Peyer's patch (tissue), 4 donors: Measurements from ENCODE around the gene MTG1. TPM values are rescaled to one million over a fixed set of nuclear protein-coding genes. Genes with fewer than 3 reads are reported as not detected.
A peak's percentile ranks its signal among the peaks of the same experiment; 100 is the strongest.

Experiments used
- DNase-seq, 3 donors: peaks; one replicate each; pipeline ENCODE4 v3.0.0-alpha.2; 2017 to 2019
- H3K27ac ChIP-seq, 4 donors: fragments of 200-600 bp; sonication (generic); one replicate each; pipeline ENCODE4 v1.5.1; 2016 to 2019
- H3K27me3 ChIP-seq, 2 donors: fragments of 200-600 bp; sonication (generic); one replicate each; pipeline ENCODE4 v1.5.1; 2019
- H3K36me3 ChIP-seq, 3 donors: fragments of 200-600 bp; sonication (generic); one replicate each; pipeline ENCODE4 v1.5.1; 2016 to 2019
- H3K4me1 ChIP-seq, 4 donors: fragments of 200-600 bp; sonication (generic); one replicate each; pipeline ENCODE4 v1.5.1; 2016 to 2019
- H3K4me3 ChIP-seq, 4 donors: fragments of 200-600 bp; sonication (generic); 1 replicate in 3 of 4; 2 replicates in 1 of 4; pipeline ENCODE4 v1.5.1; 2016 to 2019; ENCODE audit warnings: mild to moderate bottlenecking in 1 of 4
- H3K9me3 ChIP-seq, 4 donors: fragments of 200-600 bp; sonication (generic); one replicate each; pipeline ENCODE4 v1.5.1; 2016 to 2019; ENCODE audit warnings: mild to moderate bottlenecking in 1 of 4
- POLR2A ChIP-seq, 2 donors: fragments of 450-650 bp; IDR thresholded peaks; one replicate each; pipeline ENCODE4 v1.5.1; 2017; ENCODE audit warnings: antibody characterized with exemption in 2 of 2, mild to moderate bottlenecking in 2 of 2, moderate library complexity in 2 of 2
- total RNA-seq, 4 donors: library from RNA; depleted of rRNA; stranded (reverse); fragments of >200 nt; gene quantifications; one replicate each; pipeline ENCODE4 v1.1.0, GENCODE V29; 2016
- TF ChIP-seq, protein P1 (sequence below), 6 experiments: fragments of 450-650 bp in 4 of 6; fragments of 200-600 bp in 2 of 6; sonication (generic) in 1 of 6; IDR thresholded peaks; one replicate each; pipeline ENCODE4 v1.5.1; 2017 to 2019; ENCODE audit warnings: antibody characterized with exemption in 6 of 6, mild to moderate bottlenecking in 3 of 6, moderate library complexity in 1 of 6

The MTG1 gene
- total RNA-seq, 4 donors from 2014 or later, result 44.7 to 110 (median 103) TPM

DNA sequence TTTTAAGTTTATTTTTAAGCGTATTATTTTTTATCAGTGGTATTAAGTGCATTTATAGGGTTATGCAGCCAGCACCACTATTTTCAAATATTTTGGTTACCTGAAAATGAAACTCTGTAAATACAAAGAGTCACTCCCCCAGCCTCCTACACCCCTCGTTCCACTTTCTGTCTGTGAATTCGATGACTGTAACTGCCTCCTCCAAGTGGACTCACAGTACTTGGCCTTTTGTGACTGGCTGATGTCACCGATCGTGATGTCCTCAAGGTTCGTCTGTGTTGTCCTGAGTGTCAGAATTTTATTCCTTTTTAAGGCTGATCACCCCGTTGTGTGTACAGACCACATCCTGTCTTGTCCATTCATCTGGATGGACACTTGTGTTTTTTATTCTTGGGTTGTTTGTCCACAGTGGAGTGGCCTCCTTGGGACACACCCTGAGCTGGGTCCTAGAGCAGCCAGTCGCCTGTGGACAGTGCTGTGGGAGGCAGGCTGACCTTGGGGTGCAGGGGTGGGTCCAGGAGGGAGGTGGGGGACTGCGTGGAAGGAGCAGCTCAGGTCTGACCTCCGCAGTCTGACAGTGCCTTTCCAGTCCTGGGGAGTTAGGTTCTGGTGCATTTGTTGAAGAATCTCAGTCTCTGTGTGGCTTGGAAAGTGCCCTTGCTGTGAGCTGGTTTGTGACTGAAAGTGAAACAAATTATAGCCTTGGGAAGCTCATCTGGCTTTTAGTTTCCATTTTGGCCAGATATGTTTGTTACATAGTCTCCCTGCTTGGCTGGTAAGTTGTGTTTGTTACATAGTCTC, 6.9 kb downstream of the MTG1 start:
- Histone ChIP-seq H3K36me3 (peaks cover 0 to 80% (median 0%) of the 10 kb centered on the region in 3 donors), H3K27ac (peak overlapping the region; percentile 27 to 69 (median 58))
- TF ChIP-seq, protein P1, sequence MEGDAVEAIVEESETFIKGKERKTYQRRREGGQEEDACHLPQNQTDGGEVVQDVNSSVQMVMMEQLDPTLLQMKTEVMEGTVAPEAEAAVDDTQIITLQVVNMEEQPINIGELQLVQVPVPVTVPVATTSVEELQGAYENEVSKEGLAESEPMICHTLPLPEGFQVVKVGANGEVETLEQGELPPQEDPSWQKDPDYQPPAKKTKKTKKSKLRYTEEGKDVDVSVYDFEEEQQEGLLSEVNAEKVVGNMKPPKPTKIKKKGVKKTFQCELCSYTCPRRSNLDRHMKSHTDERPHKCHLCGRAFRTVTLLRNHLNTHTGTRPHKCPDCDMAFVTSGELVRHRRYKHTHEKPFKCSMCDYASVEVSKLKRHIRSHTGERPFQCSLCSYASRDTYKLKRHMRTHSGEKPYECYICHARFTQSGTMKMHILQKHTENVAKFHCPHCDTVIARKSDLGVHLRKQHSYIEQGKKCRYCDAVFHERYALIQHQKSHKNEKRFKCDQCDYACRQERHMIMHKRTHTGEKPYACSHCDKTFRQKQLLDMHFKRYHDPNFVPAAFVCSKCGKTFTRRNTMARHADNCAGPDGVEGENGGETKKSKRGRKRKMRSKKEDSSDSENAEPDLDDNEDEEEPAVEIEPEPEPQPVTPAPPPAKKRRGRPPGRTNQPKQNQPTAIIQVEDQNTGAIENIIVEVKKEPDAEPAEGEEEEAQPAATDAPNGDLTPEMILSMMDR (IDR thresholded peaks at IDR 0.05), result no peak
- no peak for TF ChIP-seq POLR2A (IDR thresholded peaks at IDR 0.05)

DNA sequence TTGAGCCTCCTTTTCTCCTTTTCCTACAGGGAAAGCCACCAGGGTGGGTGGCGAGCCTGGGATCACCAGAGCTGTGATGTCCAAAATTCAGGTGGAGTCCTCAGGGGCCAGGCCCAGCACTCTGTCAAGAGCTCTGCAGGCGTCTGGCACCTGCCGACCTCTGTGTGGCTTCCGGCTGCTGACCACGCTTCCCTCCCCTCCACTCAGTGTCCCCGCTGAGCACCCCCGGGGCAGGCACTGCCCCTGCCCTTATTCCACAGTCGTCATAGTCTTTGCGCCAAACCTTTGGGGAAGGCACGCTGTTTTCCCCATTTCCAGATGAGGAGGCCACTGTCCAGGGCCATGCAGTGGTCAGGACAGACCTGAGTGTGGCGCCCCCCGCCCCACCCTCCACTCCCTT, 7.5 kb downstream of the MTG1 start:
- Histone ChIP-seq H3K4me1 (no peaks in the 10 kb centered on the region), H3K36me3 (peaks cover 0 to 80% (median 0%) of the 10 kb centered on the region in 3 donors), H3K4me3 (no peak overlapping the region), H3K27me3 (no peaks in the 10 kb centered on the region), H3K9me3 (no peaks in the 10 kb centered on the region), H3K27ac (peak overlapping the region; percentile 40 to 69 (median 58))
- TF ChIP-seq POLR2A (IDR thresholded peaks at IDR 0.05), result no peak
- TF ChIP-seq, protein P1 (IDR thresholded peaks at IDR 0.05), result no peak
- peak in 1 of 3 donors; percentile 42 for DNase-seq

More for the DNA sequence above, 6.9 kb downstream of the MTG1 start:
- H3K4me3 ChIP-seq, result no peak overlapping the region
- DNase-seq, result peak in 1 of 3 donors; percentile 40
- no peaks in the 10 kb centered on the region for H3K27me3 ChIP-seq
- H3K9me3 ChIP-seq, result no peaks in the 10 kb centered on the region
- no peaks in the 10 kb centered on the region for H3K4me1 ChIP-seq

DNA sequence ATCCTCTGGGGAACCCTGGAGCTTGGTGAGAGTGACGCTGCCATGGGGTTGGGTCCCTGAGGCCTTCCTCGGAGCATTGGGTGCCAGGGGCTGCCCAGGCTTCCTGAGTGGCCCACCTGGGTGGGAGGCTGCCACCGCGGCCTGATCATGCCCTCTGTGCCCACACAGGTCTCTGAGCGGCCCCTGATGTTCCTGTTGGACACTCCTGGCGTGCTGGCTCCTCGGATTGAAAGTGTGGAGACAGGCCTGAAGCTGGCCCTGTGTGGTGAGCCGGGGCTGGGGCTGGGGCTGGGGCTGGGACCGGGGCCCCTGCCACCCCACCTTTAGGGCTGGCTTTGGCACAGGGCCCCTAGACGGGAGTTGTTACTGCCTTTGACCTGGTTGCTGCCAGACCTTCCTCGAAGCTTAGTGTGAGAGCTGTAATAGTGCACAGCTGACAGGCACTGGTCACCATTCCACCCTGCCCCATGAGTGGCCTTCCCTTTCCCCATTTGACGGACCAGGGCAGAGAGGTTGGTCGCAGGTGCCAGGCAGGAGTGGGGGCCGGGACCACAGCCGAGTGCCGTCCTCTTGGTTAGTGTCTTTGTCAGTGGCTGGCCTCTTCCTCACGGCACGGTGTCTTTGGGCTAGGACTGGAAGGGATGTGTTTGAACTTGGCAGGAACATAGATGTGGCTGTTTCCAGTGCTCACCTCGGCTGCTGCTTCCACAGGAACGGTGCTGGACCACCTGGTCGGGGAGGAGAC, 8.2 kb downstream of the MTG1 start:
- Histone ChIP-seq H3K27me3 (no peaks in the 10 kb centered on the region), H3K27ac (peak overlapping the region in 2 of 4 donors; percentile 55 to 60), H3K4me3 (no peak overlapping the region), H3K36me3 (peaks cover 0 to 79% (median 0%) of the 10 kb centered on the region in 3 donors), H3K9me3 (no peaks in the 10 kb centered on the region), H3K4me1 (no peaks in the 10 kb centered on the region)
- DNase-seq, result peak in 1 of 3 donors; percentile 42
- no peak for TF ChIP-seq POLR2A (IDR thresholded peaks at IDR 0.05)
- TF ChIP-seq, protein P1 (IDR thresholded peaks at IDR 0.05), result no peak

DNA sequence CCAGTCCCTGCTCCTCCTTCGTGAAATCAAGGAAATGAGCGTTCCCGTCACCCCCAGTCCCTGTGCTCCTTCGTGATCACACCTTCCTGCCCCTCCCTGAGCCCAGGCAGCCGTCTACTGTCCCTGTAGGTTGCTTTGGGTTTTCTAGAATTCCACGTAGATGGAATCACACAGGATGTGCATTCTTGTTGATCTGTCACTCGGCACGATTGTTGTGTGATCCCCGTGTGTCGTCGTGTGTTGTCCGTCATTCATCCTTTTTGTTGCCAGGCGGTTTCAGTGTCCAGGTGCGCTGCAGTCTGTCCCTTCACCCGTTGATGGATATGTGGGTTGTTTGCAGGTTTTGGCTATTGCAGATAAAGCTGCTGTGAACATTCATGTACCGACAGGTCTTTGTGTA, 9.4 kb downstream of the MTG1 start:
- Histone ChIP-seq H3K27ac (no peak overlapping the region), H3K4me1 (no peaks in the 10 kb centered on the region), H3K9me3 (no peaks in the 10 kb centered on the region), H3K4me3 (no peak overlapping the region), H3K36me3 (peaks cover 0 to 73% (median 0%) of the 10 kb centered on the region in 3 donors), H3K27me3 (no peaks in the 10 kb centered on the region)
- DNase-seq, result peak in 1 of 3 donors; percentile 21
- TF ChIP-seq POLR2A (IDR thresholded peaks at IDR 0.05), result no peak
- TF ChIP-seq, protein P1 (IDR thresholded peaks at IDR 0.05), result no peak

DNA sequence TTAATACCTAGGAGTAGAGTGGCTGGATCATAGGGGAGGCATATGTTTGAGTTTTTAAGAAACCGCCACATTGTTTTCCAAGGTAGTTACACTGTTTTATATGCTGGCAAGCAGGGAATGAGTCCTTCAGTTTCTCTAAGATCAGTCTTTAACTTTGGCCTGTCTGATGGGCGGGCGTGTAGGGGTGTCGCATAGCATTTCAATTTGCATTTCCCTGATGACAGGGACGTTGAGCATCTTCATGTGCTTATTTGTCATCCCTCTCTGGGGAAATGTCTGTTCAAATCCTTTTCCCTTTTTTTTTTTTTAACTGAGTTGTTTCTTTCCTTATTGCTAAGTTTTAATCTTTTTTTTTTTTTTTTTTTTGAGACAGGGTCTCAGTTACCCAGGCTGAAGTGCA, 9.8 kb downstream of the MTG1 start:
- Histone ChIP-seq H3K4me3 (no peak overlapping the region), H3K27ac (no peak overlapping the region), H3K27me3 (no peaks in the 10 kb centered on the region), H3K36me3 (peaks cover 0 to 71% (median 0%) of the 10 kb centered on the region in 3 donors), H3K9me3 (no peaks in the 10 kb centered on the region), H3K4me1 (no peaks in the 10 kb centered on the region)
- TF ChIP-seq POLR2A (IDR thresholded peaks at IDR 0.05), result no peak
- TF ChIP-seq, protein P1 (IDR thresholded peaks at IDR 0.05), result no peak
- no peak for DNase-seq
